GM18907 (cell line): ENCODE measurements around the gene GSC2.

Experiments
- ATAC-seq: cut with Tn5 transposase; IDR thresholded peaks from one replicate; pipeline ENCODE4 v1.9.1; 2021; ENCODE audit warnings: mild to moderate bottlenecking, moderate library complexity; ENCODE audit not compliant: unreplicated experiment

The GSC2 gene

GRCh38 chr22:19103880-19104821, 45.9 kb downstream of the GSC2 start:
- no peak for ATAC-seq

- no peak for ATAC-seq
Observed at GRCh38 chr22:19098157-19098556, 51.9 kb downstream of the GSC2 start.

DNA sequence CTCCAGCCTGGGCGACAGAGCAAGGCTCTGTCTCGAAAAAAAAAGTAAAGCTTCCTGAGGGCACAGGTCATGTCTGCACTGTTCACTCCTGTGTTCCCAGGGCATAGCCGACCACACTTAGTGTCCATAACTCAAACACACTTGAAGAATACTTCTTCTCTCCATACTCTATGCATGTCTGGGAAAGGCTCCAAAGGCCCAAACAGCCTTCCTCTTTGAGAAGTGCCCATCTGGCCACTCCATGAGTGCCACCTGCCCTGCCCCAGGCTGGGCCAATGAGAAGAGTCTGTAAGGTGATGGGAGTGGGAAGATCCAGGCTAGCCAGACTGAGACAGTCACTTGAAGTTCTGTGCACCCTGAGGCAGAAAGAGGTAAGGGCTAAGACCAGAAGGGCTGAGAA, 52.6 kb downstream of the GSC2 start:
- no peak for ATAC-seq
